ENCODE results near the gene SPEF2.

The SPEF2 gene

GRCh38 chr5:35811108-35811741, 193.6 kb downstream of the SPEF2 start:
- no peak for DNase-seq (ENCODE audit: low read depth in 1 of 2, low spot score in 1 of 2)
- Histone ChIP-seq H3K27ac (replicated peaks) (no peak overlapping the region), H3K4me3 (replicated peaks; ENCODE audit: insufficient read depth, low read length) (no peak overlapping the region), H3K27me3 (ENCODE audit: insufficient read depth, poor library complexity, severe bottlenecking) (no peaks in the 10 kb centered on the region)
- no peak for TF ChIP-seq GABPA (IDR thresholded peaks at IDR 0.05; ENCODE audit: low read depth)
- no peak for TF ChIP-seq CTCF (IDR thresholded peaks at IDR 0.05; ENCODE audit: insufficient read depth, low read length)
- no peak for TF ChIP-seq POLR2AphosphoS5 (IDR thresholded peaks at IDR 0.05; ENCODE audit: low read depth)
- TF ChIP-seq REST (IDR thresholded peaks at IDR 0.05; ENCODE audit: insufficient replicate concordance, low read depth): no peak
- no peak for TF ChIP-seq SPI1 (IDR thresholded peaks at IDR 0.05; ENCODE audit: borderline replicate concordance, low read depth)

GRCh38 chr5:35813521-35813920, 195.9 kb downstream of the SPEF2 start:
- no peak overlapping the region for H3K27ac ChIP-seq (replicated peaks)
- TF ChIP-seq GABPA (IDR thresholded peaks at IDR 0.05; ENCODE audit: low read depth): no peak
- TF ChIP-seq REST (IDR thresholded peaks at IDR 0.05; ENCODE audit: insufficient replicate concordance, low read depth): no peak
- no peak for TF ChIP-seq POLR2AphosphoS5 (IDR thresholded peaks at IDR 0.05; ENCODE audit: low read depth)
- no peak for TF ChIP-seq SPI1 (IDR thresholded peaks at IDR 0.05; ENCODE audit: borderline replicate concordance, low read depth)
- no peak for TF ChIP-seq CTCF (IDR thresholded peaks at IDR 0.05; ENCODE audit: insufficient read depth, low read length)
- no peak overlapping the region for H3K4me3 ChIP-seq (replicated peaks; ENCODE audit: insufficient read depth, low read length)
- no peaks in the 10 kb centered on the region for H3K27me3 ChIP-seq (ENCODE audit: insufficient read depth, poor library complexity, severe bottlenecking)
- DNase-seq (ENCODE audit: low read depth in 1 of 2, low spot score in 1 of 2): no peak

- Histone ChIP-seq H3K27me3 (ENCODE audit: insufficient read depth, poor library complexity, severe bottlenecking) (no peaks in the 10 kb centered on the region), H3K4me3 (replicated peaks; ENCODE audit: insufficient read depth, low read length) (no peak overlapping the region), H3K27ac (replicated peaks) (no peak overlapping the region)
- DNase-seq (ENCODE audit: low read depth in 1 of 2, low spot score in 1 of 2): peak in 1 of 2 experiments; percentile 33
- TF ChIP-seq CTCF (IDR thresholded peaks at IDR 0.05; ENCODE audit: insufficient read depth, low read length): peak; percentile 50
- no peak for TF ChIP-seq POLR2AphosphoS5 (IDR thresholded peaks at IDR 0.05; ENCODE audit: low read depth)
Measured at GRCh38 chr5:35815089-35815936, 197.7 kb downstream of the SPEF2 start.

Measured in HL-60 (cell line).